Measurements from ENCODE around the gene KCNN1.
"Not testable (repeated sequence)": the region's sequence is repeated elsewhere in the genome, so short reads cannot be mapped to it uniquely, and the experiment has no call there.

Gene KCNN1

DNA sequence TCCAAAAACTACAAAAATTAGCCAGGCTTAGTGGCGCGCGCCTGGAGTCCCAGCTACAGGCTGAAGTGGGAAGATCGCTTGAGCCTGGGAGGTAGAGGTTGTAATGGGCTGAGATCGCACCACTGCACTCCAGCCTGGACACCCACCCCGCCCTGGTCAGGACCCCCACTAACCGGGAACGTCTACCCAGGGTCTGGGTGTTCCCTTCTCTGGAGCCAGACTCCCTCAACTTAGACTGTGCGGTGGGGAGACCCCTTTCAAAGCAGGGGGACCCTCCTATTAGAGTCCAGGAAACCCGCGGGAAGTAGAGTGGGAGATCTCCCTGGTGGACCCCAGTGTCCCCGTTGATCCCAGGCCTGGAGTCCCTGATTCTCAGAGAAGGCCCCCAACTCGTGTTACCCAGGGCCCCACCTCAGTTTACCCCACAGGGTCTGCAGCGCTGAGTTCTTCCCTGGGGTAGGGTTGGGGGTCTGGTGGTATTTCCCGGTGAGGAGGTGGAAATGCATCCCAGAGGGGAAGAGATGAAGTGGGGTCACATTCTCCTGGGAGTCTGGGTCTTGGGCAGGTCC is 35.0 kb downstream of the KCNN1 start:
- DNase-seq (ENCODE audit: low spot score): no peak

DNA sequence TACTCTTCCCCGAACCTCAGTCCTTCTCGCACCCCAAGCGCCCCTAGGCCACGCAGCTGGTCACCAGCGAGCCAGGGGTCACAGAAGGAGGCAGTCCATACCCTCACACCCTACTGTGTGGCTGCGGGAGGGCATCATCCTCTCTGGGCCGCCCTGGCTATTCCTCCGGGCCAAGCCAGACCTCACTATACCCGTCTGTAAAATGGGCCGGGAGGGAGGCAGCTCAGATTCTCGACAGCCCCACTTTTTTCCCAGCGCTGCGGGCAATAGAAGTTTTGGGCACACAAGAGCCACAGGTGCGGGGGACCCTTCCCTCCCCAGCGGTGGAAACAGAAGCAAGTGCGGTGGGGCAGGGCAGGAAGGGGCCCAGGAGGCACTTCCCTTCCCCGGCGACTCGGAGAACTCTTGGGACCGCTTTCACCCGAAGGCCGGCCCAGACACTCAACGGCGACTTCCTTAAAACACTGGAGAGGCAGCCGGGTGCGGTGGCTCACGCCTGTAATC is 35.5 kb downstream of the KCNN1 start:
- no peak for DNase-seq (ENCODE audit: low spot score)

DNA sequence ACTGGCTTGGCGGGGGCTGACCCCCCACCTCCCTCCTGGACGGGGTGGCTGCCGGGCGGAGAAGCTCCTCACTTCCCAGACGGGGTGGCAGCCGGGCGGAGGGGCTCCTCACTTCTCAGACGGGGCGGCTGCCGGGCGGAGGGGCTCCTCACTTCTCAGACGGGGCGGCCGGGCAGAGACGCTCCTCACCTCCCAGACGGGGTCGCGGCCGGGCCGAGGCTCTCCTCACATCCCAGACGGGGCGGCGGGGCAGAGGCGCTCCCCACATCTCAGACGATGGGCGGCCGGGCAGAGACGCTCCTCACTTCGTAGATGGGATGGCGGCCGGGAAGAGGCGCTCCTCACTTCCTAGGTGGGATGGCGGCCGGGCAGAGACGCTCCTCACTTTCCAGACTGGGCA is 38.8 kb downstream of the KCNN1 start:
- DNase-seq (ENCODE audit: low spot score): not testable (repeated sequence)

DNA sequence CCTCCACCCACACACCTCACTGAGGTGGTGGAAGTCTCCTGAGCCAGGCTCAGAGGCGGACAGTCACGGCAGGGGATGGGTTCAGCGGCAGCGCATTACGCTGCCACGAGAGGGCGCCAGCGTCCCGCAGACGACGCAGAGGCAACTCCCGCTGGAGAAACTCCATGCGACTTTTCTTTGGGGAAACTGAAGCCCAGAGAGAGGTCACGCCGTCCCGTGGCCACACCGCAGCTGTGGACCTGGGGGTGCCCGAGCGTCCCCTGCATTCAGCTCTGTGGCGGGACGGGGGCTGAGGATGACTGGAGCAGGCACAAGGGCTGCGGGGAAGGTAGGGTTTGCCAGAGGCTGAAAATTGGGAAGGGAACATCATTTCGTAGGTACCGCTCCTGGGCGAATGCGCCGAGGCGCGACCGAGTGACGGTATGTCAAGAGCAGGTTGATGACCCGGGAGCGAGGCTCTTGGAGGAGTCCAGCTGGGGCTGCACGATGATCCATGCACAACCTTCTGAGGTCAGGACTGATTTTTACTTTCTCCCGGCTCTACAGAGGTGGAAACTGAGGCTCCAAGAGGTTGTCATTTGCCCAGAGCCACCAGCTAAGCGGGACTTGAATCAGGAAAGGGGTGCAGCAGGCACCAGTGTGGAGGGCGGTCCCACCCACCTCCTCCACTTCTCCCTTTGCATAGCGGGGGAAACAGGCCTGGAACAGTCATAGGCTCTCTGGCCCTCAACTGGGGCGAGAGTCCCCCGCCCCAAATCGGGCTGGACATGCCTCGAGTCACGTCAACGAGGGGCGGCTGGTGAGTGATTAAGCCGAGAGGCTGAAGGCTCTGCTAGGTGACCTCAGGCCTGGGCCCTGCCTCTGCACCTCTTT is 40.4 kb downstream of the KCNN1 start:
- peak; percentile 59 for DNase-seq (ENCODE audit: low spot score)

DNA sequence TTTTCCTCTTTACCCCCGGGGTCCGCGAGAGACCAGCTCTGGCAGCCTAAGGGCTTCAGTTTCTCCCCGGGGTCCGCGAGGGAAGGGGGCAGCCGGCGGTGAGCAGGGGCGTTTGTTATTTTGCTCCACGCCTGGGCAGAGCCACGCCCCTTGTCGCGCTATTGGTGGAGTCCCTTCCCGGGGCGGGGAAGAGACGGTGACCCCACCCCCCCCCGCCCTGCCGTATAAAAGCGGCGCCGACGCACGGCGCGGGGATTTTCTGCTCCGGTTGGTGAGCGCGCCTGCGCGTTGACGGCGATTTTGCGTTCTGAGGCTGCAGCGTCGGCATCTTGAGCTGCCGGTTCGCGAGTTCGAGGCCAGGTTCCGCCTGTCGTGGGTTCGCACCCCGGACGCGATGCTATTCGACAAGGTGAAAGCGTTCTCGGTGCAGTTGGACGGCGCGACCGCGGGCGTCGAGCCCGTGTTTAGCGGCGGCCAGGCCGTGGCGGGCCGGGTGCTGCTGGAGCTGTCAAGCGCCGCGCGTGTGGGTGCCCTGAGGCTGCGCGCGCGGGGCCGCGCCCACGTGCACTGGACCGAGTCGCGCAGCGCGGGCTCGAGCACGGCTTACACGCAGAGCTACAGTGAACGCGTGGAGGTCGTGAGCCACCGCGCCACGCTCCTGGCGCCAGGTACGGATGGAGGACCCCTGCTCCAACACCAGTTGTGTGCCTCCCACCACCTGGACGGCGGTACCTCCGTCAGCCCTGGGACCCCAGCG is 41.2 kb downstream of the KCNN1 start, which contains the start of gene ARRDC2:
ARRDC2 (plus strand) TSS at position 254 of the 757 bp plus-strand sequence; CDS start at position 395, 141 bp downstream.
- no peak for DNase-seq (ENCODE audit: low spot score)

DNA sequence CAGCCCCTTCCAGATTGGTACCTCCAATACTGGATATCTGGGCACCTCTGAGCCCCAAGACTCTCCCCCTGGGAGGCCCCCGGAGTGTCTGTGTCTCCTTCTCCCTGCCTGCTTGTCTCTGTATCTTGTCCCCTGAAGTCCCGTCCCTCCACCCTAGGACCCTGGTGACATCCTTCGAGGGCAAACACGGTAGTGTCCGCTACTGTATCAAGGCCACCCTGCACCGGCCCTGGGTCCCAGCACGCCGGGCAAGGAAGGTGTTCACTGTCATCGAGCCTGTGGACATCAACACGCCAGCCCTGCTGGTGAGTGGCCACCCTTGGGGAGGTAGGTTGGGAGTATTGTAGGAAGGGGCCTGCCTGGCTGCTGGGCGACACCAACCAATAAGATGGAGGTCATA is 41.9 kb downstream of the KCNN1 start:
- DNase-seq (ENCODE audit: low spot score): no peak

DNA sequence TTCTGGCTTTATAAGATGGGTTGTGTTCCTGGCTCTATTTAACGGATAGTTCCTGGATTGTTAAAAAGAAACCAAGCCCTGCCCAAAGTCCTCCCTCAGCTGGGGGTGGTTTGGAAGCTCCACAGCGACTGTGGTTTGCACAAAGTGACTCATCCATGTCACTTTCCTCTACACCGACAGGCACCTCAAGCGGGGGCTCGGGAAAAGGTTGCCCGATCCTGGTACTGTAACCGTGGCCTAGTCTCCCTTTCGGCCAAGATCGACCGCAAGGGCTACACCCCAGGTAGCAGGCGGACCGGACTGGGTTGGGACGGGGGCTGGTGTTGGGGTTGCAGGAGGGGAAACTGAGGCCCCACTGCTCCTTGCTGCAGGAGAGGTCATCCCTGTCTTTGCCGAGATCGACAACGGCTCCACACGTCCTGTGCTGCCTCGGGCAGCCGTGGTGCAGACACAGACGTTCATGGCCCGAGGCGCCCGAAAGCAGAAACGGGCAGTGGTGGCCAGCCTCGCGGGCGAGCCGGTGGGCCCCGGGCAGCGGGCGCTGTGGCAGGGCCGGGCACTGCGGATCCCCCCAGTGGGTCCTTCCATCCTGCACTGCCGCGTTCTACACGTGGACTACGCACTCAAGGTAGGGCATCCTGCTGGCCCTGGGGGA is 42.6 kb downstream of the KCNN1 start:
- DNase-seq (ENCODE audit: low spot score): peak; percentile 75

DNA sequence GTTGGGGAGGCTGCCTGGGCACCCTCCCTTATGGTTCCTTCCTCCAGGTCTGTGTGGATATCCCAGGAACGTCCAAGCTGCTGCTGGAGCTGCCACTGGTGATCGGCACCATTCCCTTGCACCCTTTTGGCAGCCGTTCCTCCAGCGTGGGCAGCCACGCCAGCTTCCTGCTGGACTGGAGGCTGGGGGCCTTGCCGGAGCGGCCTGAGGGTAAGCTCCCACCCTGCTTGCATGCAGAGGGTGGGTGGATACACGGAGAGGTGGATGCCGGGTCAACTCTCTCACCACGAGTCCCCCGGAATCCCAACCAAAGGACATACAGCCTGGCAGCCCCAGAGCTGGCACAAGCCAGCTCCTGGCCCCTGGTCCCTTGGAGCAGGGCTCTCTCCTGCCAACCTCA is 43.2 kb downstream of the KCNN1 start:
- no peak for DNase-seq (ENCODE audit: low spot score)

DNA sequence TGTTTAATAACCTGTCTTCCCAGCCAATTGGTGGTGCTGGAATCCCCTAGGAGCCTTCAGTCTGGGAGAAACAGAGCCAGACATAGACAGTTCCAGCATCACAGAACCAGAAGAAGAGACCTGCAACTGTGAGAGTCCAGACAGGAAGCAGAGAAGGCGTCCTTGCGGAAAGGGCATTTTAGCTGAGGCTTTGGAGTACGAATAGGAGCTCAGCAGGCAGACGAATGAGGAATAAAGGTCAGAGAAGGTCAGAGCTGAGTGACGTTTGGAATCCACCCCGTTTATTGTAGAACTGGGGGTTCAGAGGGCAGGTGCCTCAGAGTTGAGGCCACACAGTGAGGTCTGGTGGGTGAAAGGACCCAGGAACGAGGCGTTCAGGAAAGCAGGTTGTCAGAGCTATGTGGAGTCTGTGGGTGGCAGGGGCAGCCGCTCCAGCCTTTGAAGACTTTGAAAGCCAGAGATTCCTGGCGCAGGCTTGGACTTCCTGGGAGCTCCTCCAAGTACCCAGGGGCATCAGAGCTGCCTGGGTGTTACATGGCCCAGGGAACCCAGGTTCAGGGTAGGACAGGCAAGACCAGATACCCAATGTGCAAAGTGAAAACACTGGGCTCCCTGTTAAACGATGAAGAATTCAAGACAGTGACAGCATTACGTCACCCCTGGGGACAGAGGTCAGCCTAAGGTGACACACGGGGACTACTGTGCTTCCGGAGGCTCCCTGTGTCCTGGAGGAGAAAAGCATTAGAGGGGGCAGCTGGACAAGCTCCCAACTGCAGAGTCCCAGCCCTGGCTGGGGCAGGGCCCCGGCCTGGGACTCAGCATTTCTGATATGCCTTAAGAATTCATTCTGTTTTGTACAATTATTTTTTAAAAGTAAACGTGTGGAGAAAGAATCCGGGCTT is 46.6 kb downstream of the KCNN1 start:
- DNase-seq (ENCODE audit: low spot score): no peak

DNA sequence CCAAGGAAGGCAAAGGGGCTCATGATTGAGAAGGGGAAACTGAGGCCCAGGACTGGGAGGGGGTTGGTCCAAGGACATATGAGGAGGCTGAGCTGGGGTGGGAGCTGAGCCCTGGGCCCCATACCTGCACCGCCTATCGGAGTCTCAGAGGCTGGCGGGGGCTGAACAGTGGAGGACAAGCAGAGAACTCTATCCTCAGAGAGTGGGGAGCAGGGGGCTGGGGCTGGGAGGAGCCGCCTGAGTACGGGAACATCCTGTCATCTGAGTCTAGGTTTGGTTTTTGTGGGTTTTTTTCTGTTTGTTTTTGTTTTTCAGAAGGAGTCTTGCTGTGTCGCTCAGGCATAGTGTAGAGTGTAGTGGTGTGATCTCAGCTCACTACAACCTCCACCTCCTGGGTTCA is 47.3 kb downstream of the KCNN1 start:
- DNase-seq (ENCODE audit: low spot score): no peak

DNA sequence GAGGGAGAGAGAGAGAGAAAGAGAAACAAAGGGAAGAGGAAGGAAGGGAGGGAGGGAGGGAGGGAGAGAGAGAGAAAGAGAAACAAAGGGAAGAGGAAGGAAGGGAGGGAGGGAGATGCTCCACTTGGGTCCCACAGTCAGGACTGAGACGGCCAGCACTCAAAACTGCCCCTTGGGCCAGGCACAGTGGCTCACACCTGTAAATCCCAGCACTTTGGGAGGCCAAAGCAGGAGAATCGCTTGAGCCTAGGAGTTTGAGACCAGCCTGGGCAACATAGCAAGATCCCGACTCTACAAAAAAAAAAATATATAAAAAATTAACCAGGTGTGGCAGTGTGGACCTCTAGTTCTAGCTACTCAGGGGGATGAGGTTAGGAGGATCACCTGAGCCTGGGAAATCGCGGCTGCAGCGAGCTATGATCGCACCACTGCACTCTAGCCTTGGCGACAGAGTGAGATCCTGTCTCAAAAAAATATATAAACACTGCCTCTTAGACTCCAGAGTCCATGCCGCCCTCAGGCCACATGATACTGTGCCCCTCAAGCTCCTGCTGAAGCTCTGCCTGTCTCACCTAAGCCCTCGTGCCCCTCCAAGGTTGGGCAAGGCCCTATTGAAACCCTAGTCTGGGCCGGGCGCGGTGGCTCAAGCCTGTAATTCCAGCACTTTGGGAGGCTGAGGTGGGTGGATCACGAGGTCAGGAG is 49.5 kb downstream of the KCNN1 start:
- no peak for DNase-seq (ENCODE audit: low spot score)

DNA sequence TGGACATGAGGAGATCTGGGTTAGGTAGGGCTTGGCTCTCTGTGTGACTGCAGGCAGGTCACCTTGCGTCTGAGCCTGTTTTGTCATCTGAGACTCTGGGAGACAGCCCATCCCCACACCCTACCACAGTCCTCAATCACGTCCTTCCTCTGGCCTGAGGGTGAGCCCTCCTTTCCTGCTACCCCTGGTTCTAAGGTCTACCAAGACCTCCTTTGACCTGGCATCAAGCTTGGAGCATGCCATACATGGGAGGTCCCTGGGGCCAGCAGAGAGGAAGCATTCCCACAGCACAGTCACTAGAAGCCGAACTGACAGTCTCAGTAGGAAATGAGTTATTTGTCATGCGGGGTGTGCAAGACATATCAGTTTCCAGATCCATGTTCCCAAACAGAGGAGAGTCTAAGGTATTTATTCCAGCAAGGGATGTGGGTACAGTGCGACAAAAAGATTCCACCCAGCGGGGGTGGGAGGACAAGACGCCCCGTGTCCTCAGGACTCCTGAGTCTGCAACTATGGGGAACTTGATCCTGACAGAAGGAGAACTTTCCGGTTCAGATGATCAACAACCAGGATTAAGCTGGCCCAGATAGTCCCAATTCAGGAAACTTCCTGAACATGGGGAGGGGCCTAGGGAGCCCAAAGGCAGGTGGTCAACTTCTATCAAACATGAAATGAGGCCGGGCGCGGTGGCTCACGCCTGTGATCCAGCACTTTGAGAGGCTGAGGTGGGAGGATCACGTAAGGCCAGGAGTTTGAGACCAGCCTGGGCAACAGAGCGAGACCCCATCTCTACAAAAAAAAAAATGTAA is 50.6 kb downstream of the KCNN1 start:
- no peak for DNase-seq (ENCODE audit: low spot score)

DNA sequence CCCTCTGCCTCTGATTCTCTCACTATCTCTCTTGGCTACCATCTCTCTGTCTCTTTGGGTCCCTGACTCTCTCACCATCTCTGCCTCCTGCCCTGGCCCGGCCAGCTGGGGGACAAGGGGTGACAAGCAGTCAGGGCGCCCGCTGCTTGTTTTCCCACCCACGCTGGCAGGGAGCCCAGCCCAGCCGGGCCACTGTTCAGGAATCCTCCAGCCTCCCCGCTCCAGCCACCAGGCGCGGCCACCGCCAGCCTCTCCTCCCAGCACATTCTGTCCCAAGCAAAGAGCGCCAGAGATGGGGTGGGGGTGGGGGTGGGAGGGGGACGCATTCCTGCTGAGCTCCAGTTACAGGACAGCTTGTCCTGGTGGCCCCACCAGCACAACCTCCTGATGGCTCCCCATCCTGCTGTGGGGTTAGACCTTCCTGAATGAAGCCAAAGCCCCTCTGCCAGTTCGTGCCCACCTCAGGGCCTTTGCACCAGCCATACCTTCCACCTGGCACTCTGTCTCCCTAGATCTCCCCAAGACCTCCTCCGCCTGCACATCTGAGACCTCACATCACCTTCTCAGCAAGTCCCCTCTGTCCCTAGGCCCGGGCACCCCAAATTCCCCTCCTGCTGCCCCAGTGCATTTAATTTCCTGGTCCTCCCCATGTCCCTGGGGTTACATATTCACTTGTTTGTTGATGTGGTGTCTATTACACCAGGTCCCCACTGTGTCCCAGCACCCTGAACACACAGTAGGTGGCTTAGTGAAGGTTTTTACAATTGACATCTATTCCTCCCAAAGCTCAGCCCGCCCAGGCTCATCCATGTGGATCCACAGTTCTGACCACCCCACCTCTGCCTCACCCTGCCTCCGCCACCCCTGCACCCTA is 53.5 kb downstream of the KCNN1 start:
- no peak for DNase-seq (ENCODE audit: low spot score)

DNA sequence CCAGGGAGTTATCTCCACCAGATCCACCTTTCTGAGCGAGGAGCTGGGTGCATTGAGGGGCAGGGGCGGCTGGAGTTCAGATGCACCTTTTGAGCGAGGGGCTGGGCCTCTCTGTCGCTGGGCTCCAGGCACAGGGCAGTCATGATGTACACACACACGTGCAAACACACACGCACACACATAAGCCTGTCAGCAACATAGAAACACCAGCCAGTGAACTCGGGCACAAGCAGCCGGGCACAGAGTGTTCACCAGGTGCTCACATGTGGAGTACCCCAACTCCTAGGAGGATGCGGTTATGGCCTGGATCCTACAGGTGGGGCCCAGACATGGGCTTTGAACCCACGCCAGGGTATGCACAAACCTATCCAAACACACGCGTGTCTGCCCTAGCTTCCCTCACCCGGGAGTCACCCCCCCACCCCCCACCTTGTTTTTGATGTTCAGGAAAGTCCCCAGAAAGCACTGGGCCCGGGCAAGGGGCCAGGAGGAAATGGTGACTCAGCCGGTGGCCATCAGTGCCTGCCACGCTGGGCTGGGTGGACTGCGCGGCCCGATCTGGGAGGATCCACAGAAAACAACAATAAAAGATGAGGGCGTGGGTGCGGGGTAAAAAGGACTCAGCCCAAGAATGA is 54.3 kb downstream of the KCNN1 start:
- DNase-seq (ENCODE audit: low spot score): peak; percentile 52

DNA sequence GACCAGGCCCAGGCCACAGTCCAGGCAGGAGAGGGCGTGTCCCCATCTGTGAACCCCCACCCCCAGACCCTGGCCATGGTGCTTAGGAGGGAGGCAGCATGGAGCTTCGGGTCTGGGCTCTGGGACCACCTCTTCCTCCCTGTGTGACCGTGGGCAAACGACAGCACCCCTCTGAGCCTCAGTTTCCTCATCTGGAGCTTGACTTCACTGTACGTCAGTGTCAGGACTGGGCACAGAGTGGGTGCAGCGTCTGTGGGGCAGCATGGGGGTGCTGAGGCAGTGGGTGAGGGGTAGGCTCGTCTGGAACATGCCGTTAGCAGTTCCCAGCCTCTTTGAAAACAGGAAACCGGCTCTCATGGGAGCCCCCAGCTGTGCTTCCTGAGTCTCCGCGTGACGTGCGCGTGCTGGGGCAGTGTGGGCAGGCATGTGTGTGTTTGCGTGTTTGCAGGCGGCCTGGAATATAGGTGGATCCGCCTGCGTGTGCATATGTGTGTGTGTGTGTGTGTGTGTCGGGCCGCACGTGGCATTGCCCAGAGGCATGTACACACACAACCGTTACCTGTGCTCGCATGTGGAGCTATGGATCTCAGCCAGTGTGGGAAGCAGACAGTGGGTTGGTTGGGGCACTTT is 56.8 kb downstream of the KCNN1 start:
- DNase-seq (ENCODE audit: low spot score): no peak

DNA sequence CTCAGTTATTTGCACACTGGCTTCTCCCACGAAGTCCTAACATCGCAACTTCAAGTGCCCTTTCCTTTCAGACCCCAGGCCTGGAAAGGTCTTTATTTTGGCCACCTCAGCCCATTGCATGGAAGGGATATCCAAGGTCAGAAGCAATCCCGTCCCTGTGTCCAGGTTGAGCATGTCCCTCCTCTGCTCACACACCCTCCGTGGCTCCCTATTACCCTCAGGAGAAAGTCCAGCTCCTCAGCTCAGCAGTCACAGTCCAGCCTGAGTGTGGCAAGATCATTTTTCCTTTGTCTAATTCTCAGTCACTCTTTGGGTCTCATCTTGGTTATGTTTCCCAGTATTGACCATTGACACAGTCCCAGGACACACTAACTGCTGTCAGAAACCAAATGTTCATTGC is 60.2 kb downstream of the KCNN1 start:
- no peak for DNase-seq (ENCODE audit: low spot score)

DNA sequence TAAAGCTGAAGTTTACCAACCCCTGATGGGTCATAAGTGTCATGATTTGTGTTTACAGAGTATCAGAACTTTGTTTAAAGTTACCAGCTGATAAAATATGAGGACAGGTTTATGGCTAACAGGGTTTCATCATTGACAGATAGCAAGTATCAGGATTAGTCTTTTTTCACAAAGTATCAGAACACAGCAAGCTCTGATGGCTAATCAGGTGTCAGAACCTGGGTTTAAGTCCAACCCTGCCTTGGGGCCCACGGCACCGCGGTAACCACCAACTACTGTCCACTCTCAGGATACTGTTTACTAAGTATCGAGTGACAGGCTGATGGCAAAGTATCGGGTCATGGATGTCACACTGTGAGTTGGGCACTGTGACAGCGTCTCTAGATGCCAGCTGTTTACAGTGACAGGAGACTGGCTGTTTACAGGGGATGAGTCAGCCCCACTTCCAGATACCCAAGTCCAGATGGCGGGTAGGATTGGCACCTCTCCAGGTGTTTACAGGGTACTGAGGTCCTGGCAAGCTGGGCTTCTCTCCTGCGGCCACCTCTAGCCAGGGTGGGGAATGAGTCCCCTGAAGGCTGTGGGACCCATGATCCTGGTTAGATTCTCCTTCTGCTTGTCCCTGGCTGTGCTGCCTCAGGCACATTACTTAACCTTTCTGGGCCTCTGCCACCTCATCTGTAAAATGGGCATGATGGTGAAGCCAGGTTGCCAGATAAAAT is 62.9 kb downstream of the KCNN1 start:
- DNase-seq (ENCODE audit: low spot score): peak; percentile 56
